K562 (cell line): ENCODE results near the gene ENG. TPM values are rescaled to one million over a fixed set of nuclear protein-coding genes. Genes with fewer than 3 reads are reported as not detected.
A peak's percentile ranks its signal among the peaks of the same experiment; 100 is the strongest.

ENCODE experiments used
- ATF4 ChIP-seq: fragments of 450-650 bp; formaldehyde crosslinking; IDR thresholded peaks from 2 replicates; pipeline ENCODE4 v1.4.0; 2022; ENCODE audit warnings: mild to moderate bottlenecking, moderate library complexity
- CHD1 ChIP-seq: fragments of 200-600 bp; sonication (generic); IDR thresholded peaks from one replicate; pipeline ENCODE4 v1.6.1; 2012; ENCODE audit warnings: mild to moderate bottlenecking, moderate library complexity, low read length, inconsistent platforms
- SETDB1 ChIP-seq: IDR thresholded peaks from one replicate; pipeline ENCODE4 v1.6.1; 2012; ENCODE audit warnings: low read length, control low read depth, inconsistent platforms
- SMAD1 ChIP-seq: fragments of 150-350 bp; IDR thresholded peaks from 2 replicates; pipeline ENCODE4 v1.6.1; 2014; ENCODE audit warnings: low read length, low read depth; ENCODE audit not compliant: partially characterized antibody
- SMAD4 ChIP-seq: fragments of 250-450 bp; sonication (Bioruptor Pico); conservative IDR thresholded peaks from 2 replicates; pipeline ENCODE4 v1.8.0; 2021; ENCODE audit warnings: inconsistent platforms, mild to moderate bottlenecking, moderate library complexity
- TBP ChIP-seq: optimal IDR thresholded peaks from 2 replicates; pipeline ENCODE3; 2011; ENCODE audit warnings: low read depth, low read length, improper control_type of control experiment
- polyA plus RNA-seq, 8 experiments: library from polyadenylated mRNA; depleted of rRNA in 4 of 8; stranded (reverse) in 5 of 8; unstranded in 3 of 8; fragments of >200 nt; fragmentation: Nextera tagmentation in 2 of 8; fragmentation: Illumina TruSeq in 1 of 8; extraction: Ambion mirVana in 2 of 8; extraction: Trizol in 1 of 8; gene quantifications; 2 replicates each; pipeline versions ENCODE4 v1.2.1 to v1.2.3, GENCODE V29; 2011 to 2014; ENCODE audit warnings: inconsistent platforms in 1 of 8, missing spikeins in 1 of 8
- total RNA-seq, 7 experiments: library from RNA; depleted of rRNA in 6 of 7; stranded (reverse); fragments of >200 nt in 6 of 7; fragmentation: Illumina TruSeq in 2 of 7; extraction: Trizol in 2 of 7; gene quantifications; 2 replicates each; pipeline versions ENCODE4 v1.2.1 to v1.2.3, GENCODE V29; 2011 to 2021; ENCODE audit warnings: low replicate concordance in 1 of 7
- TF ChIP-seq, protein P1 (sequence below), 2 experiments: IDR thresholded peaks; 2 replicates each; pipeline ENCODE4 v1.6.1; 2011; ENCODE audit warnings: borderline replicate concordance in 1 of 2, control low read depth in 1 of 2, low read depth in 1 of 2, low read length in 1 of 2, mild to moderate bottlenecking in 1 of 2, mixed read lengths in 1 of 2, moderate library complexity in 1 of 2; ENCODE audit not compliant: insufficient read depth in 1 of 2, insufficient read length in 1 of 2, poor library complexity in 1 of 2, severe bottlenecking in 1 of 2; ENCODE audit errors: extremely low read depth in 1 of 2
- TF ChIP-seq, protein P2 (sequence below), 2 experiments: fragments of 450-650 bp; conservative IDR thresholded peaks; 2 replicates each; pipeline ENCODE4 v1.6.1; 2017; ENCODE audit warnings: mild to moderate bottlenecking in 2 of 2, moderate library complexity in 2 of 2
- TF ChIP-seq, protein P3 (sequence below): fragments of 200-800 bp; sonication (Bioruptor generic); IDR thresholded peaks from 2 replicates; pipeline ENCODE4 v1.6.1; 2017; ENCODE audit warnings: missing genetic modification characterization, missing compliant biosample characterization

Gene ENG
- total and polyA plus RNA-seq, 9 of the 15 experiments (the other 6 are each of a cell fraction or from before 2014, with no cell fraction given): 0.04 to 0.40 (median 0.14) TPM; not detected in 1

DNA sequence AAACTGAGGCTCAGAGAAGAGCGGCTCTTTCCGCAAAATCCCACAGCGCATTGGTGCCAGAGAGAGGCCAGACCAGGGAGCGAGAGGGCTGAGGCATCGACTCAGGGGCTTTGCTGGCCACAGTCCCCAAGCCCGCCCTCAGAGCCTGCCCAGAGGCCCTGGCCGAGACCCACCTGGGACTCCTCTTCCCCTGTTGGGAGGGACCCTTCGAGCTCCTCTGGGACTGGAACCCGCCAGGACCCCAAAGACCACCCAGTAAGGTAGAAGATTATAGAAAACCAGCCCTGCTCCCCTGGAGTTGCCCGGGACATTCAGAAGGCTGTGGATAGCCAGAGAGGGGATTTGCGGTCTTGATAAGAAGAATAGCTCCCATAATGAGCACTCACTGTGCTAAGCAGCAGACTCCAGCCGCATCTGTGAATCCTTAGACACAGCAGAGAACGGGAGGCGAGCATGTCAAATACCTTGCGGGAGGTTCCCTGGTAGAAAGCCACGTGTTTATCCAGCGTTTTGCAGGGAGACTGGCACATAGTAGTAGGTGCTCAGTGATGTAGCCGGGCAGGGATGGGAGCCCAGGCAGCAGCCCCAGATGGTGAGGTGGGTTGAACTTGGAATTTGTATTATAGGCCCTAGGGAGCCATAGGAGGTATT, 23.7 kb upstream of the ENG start (continued):
- TF ChIP-seq ATF4 (no peak), TBP (no peak), SETDB1 (no peak), SMAD1 (no peak), SMAD4 (CRISPR knock-in tag) (0 out of 2 replicates have a peak, but pooled peaks have one; percentile 14), CHD1 (peak; percentile 17)
- TF ChIP-seq, protein P1, sequence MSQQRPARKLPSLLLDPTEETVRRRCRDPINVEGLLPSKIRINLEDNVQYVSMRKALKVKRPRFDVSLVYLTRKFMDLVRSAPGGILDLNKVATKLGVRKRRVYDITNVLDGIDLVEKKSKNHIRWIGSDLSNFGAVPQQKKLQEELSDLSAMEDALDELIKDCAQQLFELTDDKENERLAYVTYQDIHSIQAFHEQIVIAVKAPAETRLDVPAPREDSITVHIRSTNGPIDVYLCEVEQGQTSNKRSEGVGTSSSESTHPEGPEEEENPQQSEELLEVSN (IDR thresholded peaks at IDR 0.05; ENCODE audit: borderline replicate concordance in 1 of 2, extremely low read depth in 1 of 2, insufficient read depth in 1 of 2, insufficient read length in 1 of 2, low read depth in 1 of 2, low read length in 1 of 2, poor library complexity in 1 of 2, severe bottlenecking in 1 of 2): no peak
- TF ChIP-seq, protein P2, sequence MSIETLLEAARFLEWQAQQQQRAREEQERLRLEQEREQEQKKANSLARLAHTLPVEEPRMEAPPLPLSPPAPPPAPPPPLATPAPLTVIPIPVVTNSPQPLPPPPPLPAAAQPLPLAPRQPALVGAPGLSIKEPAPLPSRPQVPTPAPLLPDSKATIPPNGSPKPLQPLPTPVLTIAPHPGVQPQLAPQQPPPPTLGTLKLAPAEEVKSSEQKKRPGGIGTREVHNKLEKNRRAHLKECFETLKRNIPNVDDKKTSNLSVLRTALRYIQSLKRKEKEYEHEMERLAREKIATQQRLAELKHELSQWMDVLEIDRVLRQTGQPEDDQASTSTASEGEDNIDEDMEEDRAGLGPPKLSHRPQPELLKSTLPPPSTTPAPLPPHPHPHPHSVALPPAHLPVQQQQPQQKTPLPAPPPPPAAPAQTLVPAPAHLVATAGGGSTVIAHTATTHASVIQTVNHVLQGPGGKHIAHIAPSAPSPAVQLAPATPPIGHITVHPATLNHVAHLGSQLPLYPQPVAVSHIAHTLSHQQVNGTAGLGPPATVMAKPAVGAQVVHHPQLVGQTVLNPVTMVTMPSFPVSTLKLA (conservative IDR thresholded peaks at IDR 0.05): peak in 1 of 2 experiments; percentile 21; a peak in 1 of 4 replicates
- TF ChIP-seq, protein P3, sequence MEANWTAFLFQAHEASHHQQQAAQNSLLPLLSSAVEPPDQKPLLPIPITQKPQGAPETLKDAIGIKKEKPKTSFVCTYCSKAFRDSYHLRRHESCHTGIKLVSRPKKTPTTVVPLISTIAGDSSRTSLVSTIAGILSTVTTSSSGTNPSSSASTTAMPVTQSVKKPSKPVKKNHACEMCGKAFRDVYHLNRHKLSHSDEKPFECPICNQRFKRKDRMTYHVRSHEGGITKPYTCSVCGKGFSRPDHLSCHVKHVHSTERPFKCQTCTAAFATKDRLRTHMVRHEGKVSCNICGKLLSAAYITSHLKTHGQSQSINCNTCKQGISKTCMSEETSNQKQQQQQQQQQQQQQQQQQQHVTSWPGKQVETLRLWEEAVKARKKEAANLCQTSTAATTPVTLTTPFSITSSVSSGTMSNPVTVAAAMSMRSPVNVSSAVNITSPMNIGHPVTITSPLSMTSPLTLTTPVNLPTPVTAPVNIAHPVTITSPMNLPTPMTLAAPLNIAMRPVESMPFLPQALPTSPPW (CRISPR knock-in tag): no peak
